ENCODE measurements around the gene MTNR1A. TPM values are rescaled to one million over a fixed set of nuclear protein-coding genes. Genes with fewer than 3 reads are reported as not detected.
"Not testable (repeated sequence)": the region's sequence is repeated elsewhere in the genome, so short reads cannot be mapped to it uniquely, and the experiment has no call there.

Gene MTNR1A
- total RNA-seq, 2 experiments from 2014 or later, result not detected

DNA sequence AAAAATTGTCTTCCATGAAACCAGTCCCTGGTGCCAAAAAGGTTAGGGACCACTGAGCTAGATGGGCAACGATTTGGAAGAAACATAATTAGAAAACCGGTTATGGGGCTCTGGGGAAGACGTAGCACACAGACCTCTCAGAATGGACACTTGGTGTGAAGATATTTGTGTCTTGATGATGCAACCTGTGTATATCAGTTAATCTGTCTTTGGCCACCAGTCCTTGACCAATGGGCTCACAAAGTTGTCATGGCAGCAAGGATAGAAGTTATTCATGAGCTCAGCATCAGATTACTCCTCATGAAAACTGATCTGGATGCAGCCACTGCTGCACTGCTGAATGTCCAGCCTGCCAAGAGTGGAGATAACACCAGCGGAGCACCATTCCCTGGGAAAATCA is 13.6 kb downstream of the MTNR1A start:
- intact Hi-C loops (cut with micrococcal nuclease), result no loop called here
- peaks cover 8% of the 10 kb centered on the region for H3K9me3 Mint-ChIP-seq
- TF ChIP-seq, protein P1, sequence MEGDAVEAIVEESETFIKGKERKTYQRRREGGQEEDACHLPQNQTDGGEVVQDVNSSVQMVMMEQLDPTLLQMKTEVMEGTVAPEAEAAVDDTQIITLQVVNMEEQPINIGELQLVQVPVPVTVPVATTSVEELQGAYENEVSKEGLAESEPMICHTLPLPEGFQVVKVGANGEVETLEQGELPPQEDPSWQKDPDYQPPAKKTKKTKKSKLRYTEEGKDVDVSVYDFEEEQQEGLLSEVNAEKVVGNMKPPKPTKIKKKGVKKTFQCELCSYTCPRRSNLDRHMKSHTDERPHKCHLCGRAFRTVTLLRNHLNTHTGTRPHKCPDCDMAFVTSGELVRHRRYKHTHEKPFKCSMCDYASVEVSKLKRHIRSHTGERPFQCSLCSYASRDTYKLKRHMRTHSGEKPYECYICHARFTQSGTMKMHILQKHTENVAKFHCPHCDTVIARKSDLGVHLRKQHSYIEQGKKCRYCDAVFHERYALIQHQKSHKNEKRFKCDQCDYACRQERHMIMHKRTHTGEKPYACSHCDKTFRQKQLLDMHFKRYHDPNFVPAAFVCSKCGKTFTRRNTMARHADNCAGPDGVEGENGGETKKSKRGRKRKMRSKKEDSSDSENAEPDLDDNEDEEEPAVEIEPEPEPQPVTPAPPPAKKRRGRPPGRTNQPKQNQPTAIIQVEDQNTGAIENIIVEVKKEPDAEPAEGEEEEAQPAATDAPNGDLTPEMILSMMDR (IDR thresholded peaks at IDR 0.05), result no peak
- H3K27ac Mint-ChIP-seq, result no peak overlapping the region
- H3K4me1 Mint-ChIP-seq (ENCODE audit: low read depth), result no peaks in the 10 kb centered on the region
- ATAC-seq (no peak), DNase-seq (no peak)
- ChIA-PET POLR2A (no interaction called here), CTCF (no interaction called here)
- no peaks in the 10 kb centered on the region for H3K36me3 Mint-ChIP-seq (ENCODE audit: low read depth)
- no peaks in the 10 kb centered on the region for H3K27me3 Mint-ChIP-seq
- no peak overlapping the region for H3K4me3 Mint-ChIP-seq

DNA sequence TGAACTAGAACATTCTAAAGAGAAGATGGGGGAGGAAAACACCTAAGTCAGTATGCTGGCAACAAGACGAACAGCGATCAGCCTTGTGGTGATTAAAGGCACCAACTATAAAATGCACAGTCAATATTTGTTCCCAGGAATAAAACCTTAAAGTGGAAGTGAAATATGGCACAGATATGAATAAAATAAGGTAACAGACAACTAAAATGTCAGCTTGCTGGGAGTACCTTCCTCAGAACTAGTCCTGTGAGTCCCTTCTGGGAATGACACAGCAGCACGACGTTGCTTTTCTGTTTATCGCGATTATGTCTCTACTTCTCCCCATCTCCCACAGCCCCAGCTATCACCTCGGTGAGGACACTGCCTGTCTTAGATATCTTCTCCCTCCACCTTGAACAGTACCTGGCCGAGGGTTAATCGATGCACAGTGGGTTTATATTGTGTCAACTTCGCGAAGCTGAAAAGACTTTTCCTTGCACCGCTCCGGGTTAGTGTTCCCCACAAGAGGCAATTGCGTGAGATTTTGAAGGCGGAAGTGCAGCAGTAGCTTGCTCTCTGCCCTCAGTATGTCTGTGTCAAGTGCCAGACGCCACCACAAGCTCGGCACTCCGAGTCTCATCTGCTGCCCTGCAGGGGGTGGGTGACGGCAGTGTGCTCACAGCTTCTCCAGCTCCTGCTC is 17.4 kb downstream of the MTNR1A start:
- Mint-ChIP-seq H3K4me3 (no peak overlapping the region), H3K4me1 (ENCODE audit: low read depth) (no peaks in the 10 kb centered on the region), H3K27ac (no peak overlapping the region), H3K9me3 (peaks cover 7% of the 10 kb centered on the region), H3K36me3 (ENCODE audit: low read depth) (no peaks in the 10 kb centered on the region), H3K27me3 (no peaks in the 10 kb centered on the region)
- DNase-seq, result no peak
- intact Hi-C loops (cut with micrococcal nuclease), result no loop called here
- CTCF ChIA-PET, result no interaction called here
- no peak for ATAC-seq
- TF ChIP-seq, protein P1 (IDR thresholded peaks at IDR 0.05), result no peak
- POLR2A ChIA-PET, result no interaction called here

DNA sequence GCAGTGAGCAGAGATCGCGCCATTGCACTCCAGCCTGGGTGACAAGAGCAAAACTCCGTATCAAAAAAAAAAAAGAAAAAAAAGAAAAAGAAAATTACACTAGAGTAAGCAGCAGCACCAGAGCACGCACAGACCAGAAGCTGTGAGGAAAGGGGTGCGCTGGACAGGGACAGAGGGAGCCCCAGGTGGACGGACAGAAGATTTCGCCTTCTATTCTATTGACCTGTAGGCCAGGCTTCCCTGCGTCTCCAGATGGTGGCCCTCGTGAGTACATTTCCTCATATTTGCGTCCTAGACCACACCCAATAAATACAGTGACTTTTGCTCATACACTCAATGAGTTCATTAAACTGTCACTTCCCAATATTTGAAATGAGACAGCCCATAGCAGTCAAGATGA is 19.1 kb downstream of the MTNR1A start:
- H3K4me3 Mint-ChIP-seq, result no peak overlapping the region
- peaks cover 7% of the 10 kb centered on the region for H3K9me3 Mint-ChIP-seq
- TF ChIP-seq, protein P1 (IDR thresholded peaks at IDR 0.05), result no peak
- no peak overlapping the region for H3K27ac Mint-ChIP-seq
- no peaks in the 10 kb centered on the region for H3K4me1 Mint-ChIP-seq (ENCODE audit: low read depth)
- ChIA-PET CTCF (no interaction called here), POLR2A (no interaction called here)
- intact Hi-C loops (cut with micrococcal nuclease), result no loop called here
- ATAC-seq (no peak), DNase-seq (no peak)
- H3K27me3 Mint-ChIP-seq, result no peaks in the 10 kb centered on the region
- H3K36me3 Mint-ChIP-seq (ENCODE audit: low read depth), result no peaks in the 10 kb centered on the region

DNA sequence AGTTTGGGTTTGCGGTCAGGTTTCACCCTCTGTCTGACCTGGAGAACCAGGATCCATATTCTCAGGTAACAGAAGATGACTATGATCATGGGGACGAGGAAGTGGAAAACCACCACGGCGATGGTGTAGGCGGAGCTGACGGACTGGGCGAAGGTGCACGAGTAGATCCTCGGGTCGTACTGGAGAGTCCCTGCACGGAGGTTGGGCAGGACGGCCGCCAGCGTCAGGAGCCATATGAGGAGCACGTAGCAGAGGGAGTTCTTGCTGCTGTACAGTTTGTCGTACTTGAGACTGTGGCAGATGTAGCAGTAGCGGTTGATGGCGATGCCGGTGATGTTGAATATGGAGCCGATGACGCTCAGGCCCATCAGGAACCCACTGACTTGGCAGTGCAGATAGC is 21.3 kb downstream of the MTNR1A start:
- POLR2A ChIA-PET, result interaction anchor here (0.7 kb wide), 1 partner anchor 633 kb away, joined by 4 read pairs; no protein-coding TSS in a partner anchor
- TF ChIP-seq, protein P1 (IDR thresholded peaks at IDR 0.05), result no peak
- Mint-ChIP-seq H3K27ac (no peak overlapping the region), H3K27me3 (no peaks in the 10 kb centered on the region), H3K4me3 (no peak overlapping the region), H3K36me3 (ENCODE audit: low read depth) (no peaks in the 10 kb centered on the region), H3K9me3 (peaks cover 4% of the 10 kb centered on the region), H3K4me1 (ENCODE audit: low read depth) (no peaks in the 10 kb centered on the region)
- intact Hi-C loops (cut with micrococcal nuclease), result no loop called here
- CTCF ChIA-PET, result no interaction called here
- DNase-seq (no peak), ATAC-seq (no peak)

DNA sequence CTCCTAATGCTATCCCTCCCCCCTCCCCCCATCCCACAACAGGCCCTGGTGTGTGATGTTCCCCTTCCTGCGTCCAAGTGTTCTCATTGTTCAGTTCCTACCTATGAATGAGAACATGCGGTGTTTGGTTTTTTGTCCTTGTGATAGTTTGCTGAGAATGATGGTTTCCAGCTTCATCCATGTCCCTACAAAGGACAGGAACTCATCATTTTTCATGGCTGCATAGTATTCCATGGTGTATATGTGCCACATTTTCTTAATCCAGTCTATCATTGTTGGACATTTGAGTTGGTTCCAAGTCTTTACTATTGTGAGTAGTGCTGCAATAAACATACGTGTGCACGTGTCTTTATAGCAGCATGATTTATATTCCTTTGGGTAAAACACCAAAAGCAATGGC is 31.4 kb downstream of the MTNR1A start:
- H3K4me1 Mint-ChIP-seq (ENCODE audit: low read depth); DNase-seq; ATAC-seq; intact Hi-C loops (cut with micrococcal nuclease); POLR2A ChIA-PET; H3K27ac Mint-ChIP-seq; H3K4me3 Mint-ChIP-seq; CTCF ChIA-PET; H3K27me3 Mint-ChIP-seq; H3K36me3 Mint-ChIP-seq (ENCODE audit: low read depth): not testable (repeated sequence)
- H3K9me3 Mint-ChIP-seq, result peaks cover 10% of the 10 kb centered on the region
